SHP77 (cell line): Measurements from ENCODE around the gene CAMSAP1.

Source experiments
- DNase-seq, 2 experiments: peaks; one replicate each; lab custom pipeline; 2025; lab: John Stamatoyannopoulos, UW

Gene CAMSAP1

GRCh38 chr9:135840107-135840506 lies 67.2 kb downstream of the CAMSAP1 start:
- DNase-seq: no peak

GRCh38 chr9:135839516-135839915 lies 67.8 kb downstream of the CAMSAP1 start:
- DNase-seq: no peak

DNA sequence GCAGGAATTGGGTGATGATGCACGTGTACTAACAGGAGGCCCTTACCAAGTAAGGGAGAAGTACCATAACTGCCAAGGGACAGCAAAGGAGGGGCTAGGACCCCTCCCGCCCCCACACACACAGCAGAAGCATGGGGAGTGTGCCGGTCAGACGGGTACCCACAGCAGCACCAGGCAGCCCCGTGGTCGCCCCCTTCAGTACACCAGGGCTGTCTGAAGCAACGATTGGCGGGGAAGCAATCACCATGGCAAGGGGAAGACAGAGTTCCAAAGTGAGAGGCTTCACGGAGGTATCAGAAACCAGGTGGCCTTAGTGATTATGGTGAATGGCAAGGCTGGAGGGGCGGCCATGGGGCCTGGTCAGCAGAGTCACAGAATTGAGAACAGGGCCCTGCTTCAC lies 72.2 kb downstream of the CAMSAP1 start:
- DNase-seq: no peak

- no peak for DNase-seq
These were observed 73.5 kb downstream of the CAMSAP1 start for GRCh38 chr9:135833864-135834263.

- no peak for DNase-seq
These were observed 76.8 kb downstream of the CAMSAP1 start for GRCh38 chr9:135830496-135830895.

DNA sequence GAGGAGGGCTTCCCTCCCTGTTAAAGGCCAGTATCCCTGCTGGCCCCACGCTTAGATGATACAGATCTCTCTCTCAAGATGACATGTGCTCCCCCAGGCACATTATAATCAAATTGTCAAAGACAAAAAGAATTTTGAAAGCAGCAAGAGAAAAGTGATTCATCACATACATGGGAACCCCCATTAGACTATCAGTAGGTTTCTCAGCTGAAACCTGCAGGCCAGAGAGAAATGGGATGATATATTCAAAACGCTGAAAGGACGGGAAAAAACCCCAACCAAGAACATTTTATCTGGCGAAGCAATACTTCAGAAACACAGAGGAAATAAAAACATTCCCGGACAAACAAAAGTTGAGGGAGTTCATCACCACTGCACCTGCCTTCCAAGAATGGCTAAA lies 78.7 kb downstream of the CAMSAP1 start:
- no peak for DNase-seq

DNA sequence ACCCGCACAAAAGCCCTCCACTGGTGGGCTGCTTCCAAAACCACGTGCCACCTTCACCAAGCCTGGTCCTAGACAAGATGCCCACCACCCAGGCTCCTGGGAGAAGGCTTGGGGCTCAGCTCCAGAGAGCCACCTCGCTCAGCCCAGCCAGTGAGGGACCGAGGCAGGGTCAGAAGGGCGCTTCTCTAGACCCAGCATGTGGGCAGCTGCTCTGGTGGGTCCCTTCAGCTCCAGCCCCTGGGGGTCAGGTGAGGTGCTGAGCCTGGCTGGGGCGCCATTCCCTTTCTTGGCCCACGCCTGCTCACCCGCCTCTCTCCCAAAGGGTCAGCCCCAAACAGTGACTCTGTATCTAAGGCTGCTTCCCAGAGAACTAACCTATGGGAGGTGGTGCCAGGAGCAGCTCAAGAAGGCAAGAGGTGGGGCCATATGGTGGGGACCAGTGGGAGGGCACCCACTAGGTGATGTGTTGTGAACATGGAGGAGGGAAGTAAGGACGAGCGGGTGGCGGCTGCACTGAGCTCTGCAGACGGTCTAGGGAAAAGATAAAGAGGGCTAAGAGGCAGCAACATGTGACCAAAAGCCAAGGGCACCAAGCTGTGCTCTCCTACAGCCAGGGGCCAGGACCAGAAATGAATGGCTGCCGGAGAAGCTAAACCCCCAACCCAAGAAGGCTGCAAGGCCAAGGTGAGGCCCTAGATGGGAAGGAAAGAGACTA lies 79.3 kb downstream of the CAMSAP1 start:
- DNase-seq: no peak

- no peak for DNase-seq
These were observed 80.0 kb downstream of the CAMSAP1 start for GRCh38 chr9:135827301-135827700.

DNA sequence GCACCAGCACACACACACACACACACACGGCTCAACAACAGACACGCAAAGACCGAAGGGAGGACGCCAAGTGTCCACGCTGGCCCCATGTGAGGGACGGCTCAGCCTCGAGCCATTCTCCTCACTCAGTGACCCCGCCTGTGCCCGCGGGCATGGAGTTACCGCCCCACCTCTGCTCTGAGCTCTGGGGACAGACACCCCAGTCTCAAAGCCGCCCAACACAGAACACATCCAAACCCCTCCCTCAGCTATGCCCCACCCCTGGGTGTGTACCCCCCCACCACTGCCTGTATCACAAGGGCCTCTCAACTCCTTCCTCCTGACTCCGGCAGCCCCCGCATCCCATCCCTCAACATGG lies 81.2 kb downstream of the CAMSAP1 start:
- DNase-seq: no peak

DNA sequence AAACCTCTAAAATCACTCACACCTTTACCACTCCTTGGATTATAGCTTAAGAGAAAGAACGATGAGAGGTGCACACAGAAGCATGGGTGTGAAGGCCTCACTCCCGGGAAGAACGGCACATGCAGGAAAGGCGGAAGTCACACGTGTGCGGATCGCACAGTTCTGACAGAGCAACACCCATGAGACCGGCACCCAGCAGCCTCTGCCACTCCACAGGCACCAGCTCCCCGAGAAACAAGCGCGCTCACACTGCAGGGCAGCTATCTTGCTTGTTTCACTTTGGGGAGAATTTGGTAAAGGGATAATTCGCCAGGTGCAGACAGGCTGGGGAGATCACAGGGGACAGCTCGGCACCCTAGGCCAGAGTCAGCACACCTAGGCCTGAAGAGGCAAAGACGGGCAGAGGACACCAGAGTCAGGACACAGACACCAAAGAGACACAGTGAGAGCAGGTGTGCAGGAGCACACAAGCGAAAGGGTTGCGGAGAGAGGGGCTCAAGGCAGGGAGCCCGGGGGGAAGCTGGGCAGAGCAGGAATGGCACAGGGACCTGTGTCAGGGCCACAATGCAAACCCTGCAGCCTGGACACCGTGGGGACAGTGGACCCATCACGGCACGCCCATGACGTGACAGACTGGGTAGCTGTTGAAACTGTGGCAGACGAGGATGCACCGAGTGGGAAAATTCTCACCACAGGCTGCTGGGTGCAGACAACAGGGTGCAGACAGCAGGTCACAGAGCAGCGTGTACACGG lies 81.7 kb downstream of the CAMSAP1 start:
- DNase-seq: no peak

DNA sequence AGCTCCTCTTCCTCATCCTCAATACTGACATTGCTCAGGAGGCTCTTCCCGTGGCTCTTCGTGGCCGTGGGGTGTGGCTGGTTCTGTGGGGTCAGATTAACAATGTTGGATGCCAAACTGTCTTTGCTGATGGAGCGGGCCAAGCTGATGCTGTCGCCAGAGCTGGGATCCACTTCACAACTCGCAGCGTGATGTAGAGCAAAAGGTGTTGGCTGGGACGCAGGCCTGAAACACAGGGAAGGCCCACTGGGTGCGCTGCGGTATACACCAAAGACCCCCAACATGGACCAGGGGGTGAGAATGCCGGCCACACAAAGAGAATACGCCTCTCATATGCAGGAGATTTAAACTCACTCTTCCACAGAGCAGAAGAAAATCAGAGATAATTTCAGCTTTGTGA lies 84.3 kb downstream of the CAMSAP1 start:
- DNase-seq: no peak

DNA sequence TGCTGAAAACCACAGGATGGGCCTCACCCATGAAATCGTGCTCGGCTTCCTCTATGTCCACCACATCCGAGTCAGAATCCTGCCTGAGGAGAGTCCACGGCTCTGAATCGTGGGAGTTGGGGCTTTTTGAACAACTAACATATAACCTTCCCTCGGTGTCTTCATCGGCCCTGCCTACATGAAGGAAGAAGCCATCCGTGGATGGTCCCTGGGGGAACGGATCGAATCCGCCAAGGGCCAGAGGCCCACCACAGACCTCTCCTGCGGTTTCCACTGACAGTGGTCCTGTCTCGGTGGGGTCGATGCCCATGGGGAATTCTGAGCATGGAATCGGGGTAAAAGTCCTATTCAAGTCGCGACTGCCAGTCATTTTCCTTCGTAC lies 85.0 kb downstream of the CAMSAP1 start:
- no peak for DNase-seq

DNA sequence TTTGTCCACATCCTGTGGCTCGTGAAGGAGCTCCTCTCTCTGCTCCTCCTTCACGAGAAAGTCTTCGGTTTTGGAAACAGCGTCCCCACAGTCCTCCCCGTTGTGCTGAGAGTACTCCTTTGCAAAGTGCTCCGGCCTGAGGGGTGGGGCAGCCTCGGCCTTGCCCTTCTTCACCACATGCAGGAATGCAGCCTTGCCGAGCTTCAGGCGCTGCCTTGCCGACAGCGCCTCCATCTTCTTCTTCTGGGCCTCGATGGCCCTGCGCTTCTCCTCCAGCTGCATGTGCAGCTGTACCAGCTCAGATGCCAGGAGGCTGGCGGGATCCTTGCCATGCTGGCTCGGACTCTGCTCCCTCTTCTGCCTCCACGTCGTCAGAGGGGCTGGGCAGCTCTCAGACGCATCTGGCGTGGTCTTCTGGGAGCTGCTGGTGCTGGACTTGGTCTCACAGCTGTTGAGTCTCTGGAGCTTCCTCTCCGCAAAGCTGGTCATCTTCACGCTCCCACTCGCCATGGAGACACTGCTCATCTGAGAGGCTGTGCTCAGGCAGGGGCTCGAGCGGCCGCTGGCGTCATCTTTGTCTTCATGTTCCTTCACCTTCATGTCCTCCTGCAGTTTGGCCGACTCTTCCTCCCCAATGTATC lies 85.5 kb downstream of the CAMSAP1 start:
- no peak for DNase-seq

- DNase-seq: no peak
These were observed 86.2 kb downstream of the CAMSAP1 start for GRCh38 chr9:135821116-135821515.

DNA sequence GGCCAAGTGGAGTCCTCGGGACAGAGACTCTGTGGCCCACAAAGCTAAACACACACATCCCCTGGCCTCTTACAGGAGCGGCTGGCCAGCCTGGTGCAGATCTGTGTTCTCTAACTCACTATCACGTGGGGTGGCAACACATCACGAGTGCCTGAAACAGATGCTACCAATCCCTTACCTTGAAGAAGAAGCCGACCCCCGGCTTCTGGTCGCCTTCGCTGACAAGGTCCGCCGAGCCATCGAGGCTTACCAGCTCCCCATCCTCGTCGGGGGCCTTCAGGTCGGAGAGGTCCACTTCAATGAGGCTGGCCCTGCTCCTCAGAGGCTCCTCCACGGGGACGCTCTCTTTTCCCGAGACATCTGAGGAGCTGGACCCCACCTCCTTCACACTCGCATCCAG lies 86.7 kb downstream of the CAMSAP1 start:
- no peak for DNase-seq

DNA sequence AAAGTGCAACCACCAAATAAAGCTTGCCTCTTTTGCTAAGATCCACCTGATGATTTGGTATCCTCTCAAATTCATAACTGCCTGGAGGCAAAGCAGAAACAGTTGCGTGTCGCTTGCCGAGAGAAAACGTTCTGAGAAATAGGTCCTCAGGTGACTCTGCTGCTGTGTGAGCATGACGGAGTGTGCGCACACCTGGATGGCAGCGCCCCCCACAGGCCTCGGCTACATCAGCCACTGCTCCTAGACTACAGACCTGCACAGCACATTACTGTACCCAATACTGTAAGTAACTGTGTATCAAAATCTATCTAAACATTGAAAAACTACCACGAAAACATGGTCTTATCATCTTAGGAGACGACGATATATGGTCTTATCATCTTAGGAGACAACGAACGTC lies 87.4 kb downstream of the CAMSAP1 start:
- DNase-seq: no peak

DNA sequence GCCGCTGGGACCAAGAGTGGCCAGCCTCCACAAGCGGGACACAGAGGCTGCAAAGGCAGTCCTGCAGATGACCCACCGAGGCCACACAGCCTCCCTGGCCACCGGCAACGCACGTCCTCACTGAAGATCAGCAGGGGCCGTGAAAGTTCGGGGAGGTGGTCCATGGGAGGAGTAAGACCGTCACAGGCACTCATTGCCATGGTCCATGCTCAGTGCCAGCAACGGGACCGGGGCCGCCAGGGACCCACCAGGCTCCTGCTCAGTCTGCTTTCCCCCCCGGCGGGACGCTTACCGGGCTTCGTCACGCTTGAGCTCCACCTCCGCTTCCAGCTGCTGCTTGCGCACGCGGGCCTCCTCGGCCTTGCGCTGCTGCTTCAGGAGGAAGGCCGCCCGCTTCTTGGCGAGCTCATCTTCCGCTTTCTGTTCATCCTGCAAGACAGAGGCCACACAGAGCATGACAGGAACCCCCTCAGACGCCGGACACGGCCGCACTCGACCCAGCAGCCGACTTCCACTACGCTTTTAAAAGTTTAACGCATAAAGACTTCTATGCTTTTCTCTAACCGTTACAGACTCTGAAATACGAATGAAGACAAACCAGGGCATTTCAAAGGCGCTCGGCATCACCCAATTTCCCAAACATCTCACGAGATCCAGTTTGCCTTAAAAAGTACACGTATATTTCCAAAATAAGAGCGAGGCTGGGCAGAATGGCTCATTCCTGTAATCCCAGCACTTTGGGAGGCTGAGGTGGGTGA lies 88.4 kb downstream of the CAMSAP1 start:
- no peak for DNase-seq

DNA sequence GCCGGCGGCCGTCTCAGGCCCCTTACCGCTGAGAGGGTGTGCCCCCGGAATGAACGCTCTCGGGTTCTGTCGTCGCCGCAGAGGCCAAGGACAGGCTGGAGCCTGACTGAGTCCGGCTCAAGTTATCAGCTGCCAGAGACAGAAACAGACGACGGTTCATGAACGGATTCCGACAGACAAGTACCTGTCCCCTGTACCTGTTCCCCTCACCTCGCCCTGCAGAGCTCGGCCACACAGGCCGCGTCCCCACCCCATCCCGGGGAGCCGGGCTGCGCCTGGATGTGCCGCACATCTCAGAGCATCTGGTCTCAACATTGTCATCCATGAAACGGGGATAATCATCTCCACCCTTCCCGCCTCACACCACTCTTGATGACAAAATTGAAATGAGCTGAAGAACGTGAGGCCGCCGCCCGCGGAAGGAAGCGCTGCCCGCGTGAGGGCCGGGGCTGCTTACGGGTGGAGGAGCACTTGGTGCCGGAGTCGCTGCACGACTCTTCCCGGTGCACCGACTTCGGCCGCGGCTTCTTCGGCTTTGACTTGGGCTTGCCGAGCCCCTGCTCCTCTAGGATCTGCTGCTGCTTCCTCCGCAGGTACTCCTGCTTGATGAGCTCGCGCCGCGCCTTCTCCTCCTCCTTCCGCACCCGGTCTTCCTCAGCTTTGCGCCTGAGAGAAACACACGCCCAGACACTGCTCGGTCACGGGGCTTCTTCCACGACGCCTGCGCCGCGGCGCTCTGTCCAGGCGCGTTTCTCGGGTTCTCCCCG lies 89.2 kb downstream of the CAMSAP1 start:
- DNase-seq: no peak

DNA sequence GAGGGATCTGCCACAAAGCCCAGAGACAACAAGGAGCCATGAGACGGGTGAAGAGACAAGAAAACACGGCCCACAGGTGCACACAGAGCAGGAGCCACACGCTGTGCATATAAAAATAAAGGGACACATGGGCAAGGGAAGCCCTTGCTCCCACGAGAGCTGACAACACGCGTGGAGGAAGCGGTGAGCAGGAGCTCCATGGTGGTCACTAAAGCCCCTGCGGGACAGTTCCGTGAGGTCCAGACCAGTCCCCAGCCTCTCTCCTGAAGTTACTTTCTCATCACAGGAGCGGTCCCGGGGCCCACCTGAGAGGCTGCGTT lies 90.7 kb downstream of the CAMSAP1 start:
- DNase-seq: no peak

- DNase-seq: no peak
These were observed 91.3 kb downstream of the CAMSAP1 start for GRCh38 chr9:135815830-135816650.

DNA sequence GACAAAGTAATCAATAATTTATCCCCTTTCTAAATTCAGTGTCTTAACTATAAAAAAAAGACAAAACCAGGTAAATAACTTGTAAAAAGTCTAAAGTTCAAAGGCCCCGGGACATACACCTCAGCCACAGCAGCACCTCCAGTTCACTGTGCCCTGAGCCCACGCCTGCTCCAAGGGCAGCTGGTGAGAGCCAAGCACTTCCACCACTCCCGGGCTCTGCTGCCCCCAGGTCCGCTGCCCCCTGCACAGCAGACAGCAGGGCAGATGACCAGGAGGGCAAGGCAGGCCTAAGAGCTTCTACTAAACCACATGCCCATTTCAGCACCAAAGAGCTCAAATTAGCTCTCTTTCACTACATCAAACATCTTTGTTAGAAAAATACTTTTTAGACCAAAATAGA lies 91.9 kb downstream of the CAMSAP1 start:
- DNase-seq: no peak
